ENCODE results near the gene XYLT1. TPM values are rescaled to one million over a fixed set of nuclear protein-coding genes. Genes with fewer than 3 reads are reported as not detected.

Gene XYLT1
- total RNA-seq, 4 donors from 2014 or later, result 6.6 to 17.2 (median 10.0) TPM

DNA sequence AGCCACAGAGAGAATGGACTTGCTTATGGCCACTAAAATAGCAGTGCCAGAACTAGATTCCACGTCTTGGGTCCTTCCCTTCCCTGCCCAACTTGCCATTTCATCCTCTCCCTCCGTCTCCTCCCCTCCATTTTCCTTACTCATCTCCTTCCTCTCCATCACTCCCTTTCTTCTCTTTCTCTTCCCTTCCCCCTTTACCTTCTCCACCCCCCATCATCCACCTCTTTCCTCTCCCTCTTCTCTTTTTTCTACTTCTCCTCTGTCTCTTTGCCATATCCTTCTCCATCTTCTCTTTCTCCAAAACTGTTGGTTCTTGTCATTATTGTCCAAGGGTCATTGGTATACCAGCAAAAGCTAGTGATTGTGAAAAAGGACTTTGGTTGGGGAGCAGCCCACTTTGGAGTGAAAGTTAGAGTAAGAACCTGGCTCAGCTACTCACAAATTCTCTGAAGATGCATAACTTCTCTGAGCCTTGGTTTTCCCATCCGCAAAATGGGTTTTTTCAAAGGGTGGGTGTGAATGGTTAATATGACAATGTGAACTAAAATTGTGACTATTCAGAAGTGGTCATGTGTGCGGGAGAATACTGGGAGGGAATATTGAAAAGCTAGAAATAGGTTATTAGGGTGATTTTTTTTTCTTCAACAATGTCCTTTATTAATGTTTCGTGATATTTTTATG is 393.8 kb downstream of the XYLT1 start:
- Histone ChIP-seq H3K27me3 (peaks cover 0 to 7% (median 0%) of the 10 kb centered on the region in 4 donors), H3K4me1 (no peaks in the 10 kb centered on the region), H3K27ac (no peak overlapping the region), H3K36me3 (no peaks in the 10 kb centered on the region), H3K4me3 (no peak overlapping the region), H3K9me3 (no peaks in the 10 kb centered on the region)
- no peak for DNase-seq
- TF ChIP-seq CTCF (IDR thresholded peaks at IDR 0.05) (no peak), POLR2A (IDR thresholded peaks at IDR 0.05) (no peak)
- WGBS, 2 donors, result 89 to 90% methylated on average over 5 of the region's 5 CpGs
- intact Hi-C loops (cut with DNase I), result no loop called here

DNA sequence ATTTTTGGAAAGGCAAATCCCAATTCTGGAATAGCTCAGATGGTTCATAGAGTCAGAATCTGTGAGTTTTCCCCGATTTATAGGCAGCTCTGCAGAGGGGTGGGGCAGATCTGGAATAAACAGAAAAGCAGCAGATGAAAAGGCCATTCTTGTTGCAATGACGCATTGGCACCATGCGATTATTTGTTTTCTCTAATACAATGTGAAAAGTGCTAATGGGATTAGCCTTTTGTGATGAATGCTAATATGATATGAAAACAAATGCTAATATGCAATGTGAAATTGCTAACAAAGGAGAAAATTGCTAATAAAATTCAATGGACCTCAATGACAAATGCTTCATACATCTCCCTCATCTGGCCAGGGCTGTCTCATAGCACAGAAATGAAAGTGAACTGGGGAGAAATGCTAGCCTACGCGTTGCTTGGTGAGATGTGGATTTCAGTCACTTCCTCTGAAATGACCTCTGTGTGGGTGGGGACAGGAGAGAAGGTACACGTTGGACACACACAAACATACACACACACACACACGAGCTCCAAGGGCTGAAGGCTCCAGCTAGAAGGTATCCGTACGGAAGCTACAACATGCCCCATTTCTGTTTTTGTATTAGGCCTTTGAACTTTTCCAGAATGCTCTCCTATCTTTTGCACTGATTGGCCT is 394.5 kb downstream of the XYLT1 start:
- WGBS, 2 donors, result 76 to 86% methylated on average over 9 of the region's 9 CpGs
- peaks cover 0 to 7% (median 0%) of the 10 kb centered on the region in 4 donors for H3K27me3 ChIP-seq
- DNase-seq, result no peak
- TF ChIP-seq CTCF (IDR thresholded peaks at IDR 0.05) (no peak), POLR2A (IDR thresholded peaks at IDR 0.05) (no peak)
- peaks cover 0 to 1% (median 0%) of the 10 kb centered on the region in 3 donors for H3K4me1 ChIP-seq
- no peaks in the 10 kb centered on the region for H3K9me3 ChIP-seq
- intact Hi-C loops (cut with DNase I), result no loop called here
- no peak overlapping the region for H3K27ac ChIP-seq
- H3K4me3 ChIP-seq, result no peak overlapping the region
- no peaks in the 10 kb centered on the region for H3K36me3 ChIP-seq

GRCh38 chr16:17072104-17072503 is 398.7 kb downstream of the XYLT1 start:
- no peak overlapping the region for H3K4me3 ChIP-seq
- H3K27ac ChIP-seq, result no peak overlapping the region
- no peaks in the 10 kb centered on the region for H3K36me3 ChIP-seq
- DNase-seq, result no peak
- intact Hi-C loops (cut with DNase I), result no loop called here
- TF ChIP-seq POLR2A (IDR thresholded peaks at IDR 0.05) (no peak), CTCF (IDR thresholded peaks at IDR 0.05) (no peak)
- 56% methylated on average over 2 of the region's 2 CpGs for WGBS, 2 donors
- peaks cover 0 to 3% (median 0%) of the 10 kb centered on the region in 4 donors for H3K27me3 ChIP-seq
- H3K4me1 ChIP-seq, result peaks cover 0 to 24% (median 7%) of the 10 kb centered on the region in 3 donors
- no peaks in the 10 kb centered on the region for H3K9me3 ChIP-seq

DNA sequence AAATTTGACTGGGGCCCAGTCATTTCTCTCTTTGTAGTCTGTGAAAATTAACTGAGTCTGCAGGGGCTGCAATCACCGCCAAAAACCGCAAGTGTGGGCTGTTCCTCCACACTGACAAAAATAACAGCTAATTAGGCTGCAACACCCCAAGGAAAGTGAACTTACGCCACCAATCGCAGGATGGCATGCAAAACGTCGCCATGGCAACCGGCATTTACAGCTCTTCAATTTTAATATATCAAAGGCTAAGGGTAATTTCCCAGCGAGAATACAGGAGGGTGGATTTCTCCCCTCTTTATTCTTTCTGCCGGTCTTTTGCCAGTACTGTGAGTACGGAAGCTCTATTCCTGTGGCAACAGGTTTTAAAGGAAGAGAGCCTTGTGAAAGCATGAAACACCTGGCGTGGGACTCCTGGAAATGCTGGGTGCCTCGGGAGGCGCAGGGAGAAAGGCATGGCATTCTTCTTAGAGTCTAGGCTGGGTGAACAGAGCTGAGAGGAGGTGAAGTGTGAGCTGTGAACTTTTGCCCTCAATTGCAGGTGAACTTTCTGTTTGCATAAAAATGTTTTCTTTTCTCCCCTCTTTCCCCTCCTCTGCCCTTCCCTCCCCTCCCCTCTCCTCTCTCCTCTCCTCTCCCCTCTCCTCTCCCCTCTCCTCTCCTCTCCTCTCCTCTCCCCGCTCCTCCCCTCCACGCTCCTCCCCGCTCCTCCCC is 399.7 kb downstream of the XYLT1 start:
- peak; percentile 18 for DNase-seq
- Histone ChIP-seq H3K27me3 (no peaks in the 10 kb centered on the region), H3K4me3 (peak overlapping the region in 3 of 4 donors; percentile 8 to 37 (median 13)), H3K36me3 (no peaks in the 10 kb centered on the region), H3K27ac (peak overlapping the region; percentile 53 to 81 (median 66)), H3K4me1 (peaks cover 0 to 24% (median 7%) of the 10 kb centered on the region in 3 donors), H3K9me3 (no peaks in the 10 kb centered on the region)
- intact Hi-C loops (cut with DNase I), result no loop called here
- WGBS, 2 donors, result 6 to 10% methylated on average over 13 of the region's 16 CpGs
- TF ChIP-seq POLR2A (IDR thresholded peaks at IDR 0.05), result no peak
- peak in 1 of 6 experiments; percentile 4 for TF ChIP-seq CTCF (IDR thresholded peaks at IDR 0.05)

DNA sequence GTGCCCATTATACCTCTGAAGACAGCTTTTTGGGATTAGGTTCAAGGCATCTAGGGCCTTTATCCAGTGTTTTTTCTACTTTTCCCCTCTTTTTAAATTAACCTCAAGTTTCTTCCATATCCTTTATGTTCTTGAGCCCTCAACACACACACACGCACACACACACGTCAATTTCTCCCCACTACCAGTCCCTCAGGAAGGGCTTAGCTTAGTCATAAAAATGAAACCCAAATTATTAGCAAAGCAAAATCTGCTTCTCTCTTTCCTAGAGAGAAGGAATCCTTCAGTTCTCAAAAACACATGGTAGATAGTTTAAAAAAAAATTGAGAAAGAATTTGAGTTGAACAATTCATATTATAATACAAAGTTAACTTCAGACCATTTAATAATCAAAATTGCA is 401.1 kb downstream of the XYLT1 start:
- H3K36me3 ChIP-seq, result no peaks in the 10 kb centered on the region
- no peak overlapping the region for H3K4me3 ChIP-seq
- intact Hi-C loops (cut with DNase I), result no loop called here
- DNase-seq, result no peak
- peaks cover 0 to 24% (median 7%) of the 10 kb centered on the region in 3 donors for H3K4me1 ChIP-seq
- TF ChIP-seq POLR2A (IDR thresholded peaks at IDR 0.05), result no peak
- no peak for TF ChIP-seq CTCF (IDR thresholded peaks at IDR 0.05)
- no peaks in the 10 kb centered on the region for H3K27me3 ChIP-seq
- peak overlapping the region in 3 of 4 donors; percentile 36 to 81 (median 67) for H3K27ac ChIP-seq
- WGBS, 2 donors, result 16 to 26% methylated on average over 2 of the region's 2 CpGs
- no peaks in the 10 kb centered on the region for H3K9me3 ChIP-seq

Measured in esophagus squamous epithelium (tissue), 5 donors.